D721Med (cell line): ENCODE results near the gene HYCC1.

Source experiments
- DNase-seq: peaks from one replicate; pipeline ENCODE4 v3.0.0; 2011; ENCODE audit warnings: low spot score; ENCODE audit not compliant: insufficient read length
- FAIRE-seq: peaks from 2 replicates; lab custom pipeline; 2011; peaks lifted over from hg19 to GRCh38; lab: Jason Lieb, UNC
- TF ChIP-seq, protein P1 (sequence below): IDR thresholded peaks from 2 replicates; pipeline ENCODE4 v1.5.1; 2012; ENCODE audit warnings: mild to moderate bottlenecking, control low read depth; ENCODE audit not compliant: insufficient read depth; ENCODE audit errors: missing control alignments

HYCC1 gene

DNA sequence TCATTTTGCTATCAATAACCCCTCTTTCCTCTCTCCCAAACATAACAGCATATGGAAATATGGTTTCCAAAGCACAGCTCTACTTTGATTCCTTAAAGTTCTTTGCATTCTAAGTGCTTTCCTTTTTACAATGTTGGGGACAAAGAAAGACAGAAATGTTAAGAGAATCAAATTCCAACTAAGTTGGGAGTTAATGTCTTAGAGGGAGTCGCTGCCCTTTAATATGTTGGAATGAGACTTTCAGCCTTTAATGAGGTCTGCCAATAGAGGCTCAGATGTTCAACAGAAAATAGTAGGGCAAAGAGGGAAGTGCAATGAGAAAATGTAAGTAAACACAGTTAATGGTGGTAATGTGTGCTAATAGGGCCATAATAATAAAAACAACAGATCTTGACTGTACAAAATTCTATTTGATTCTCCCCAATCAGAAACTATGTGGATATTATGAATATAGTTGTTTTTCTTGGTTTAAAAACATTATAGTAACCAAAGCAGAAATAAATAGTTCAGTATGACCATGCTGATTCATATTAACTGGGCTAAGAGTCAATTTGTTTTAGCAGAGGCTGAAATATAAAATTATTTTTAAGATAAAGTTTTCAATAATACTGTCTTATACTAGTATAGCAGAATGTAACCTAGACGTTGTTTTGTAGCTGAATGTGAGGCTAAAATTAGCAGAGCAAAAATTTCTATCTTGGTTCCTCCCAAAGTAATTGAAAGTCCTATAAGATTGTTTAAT is 10.3 kb downstream of the HYCC1 start:
- TF ChIP-seq, protein P1, sequence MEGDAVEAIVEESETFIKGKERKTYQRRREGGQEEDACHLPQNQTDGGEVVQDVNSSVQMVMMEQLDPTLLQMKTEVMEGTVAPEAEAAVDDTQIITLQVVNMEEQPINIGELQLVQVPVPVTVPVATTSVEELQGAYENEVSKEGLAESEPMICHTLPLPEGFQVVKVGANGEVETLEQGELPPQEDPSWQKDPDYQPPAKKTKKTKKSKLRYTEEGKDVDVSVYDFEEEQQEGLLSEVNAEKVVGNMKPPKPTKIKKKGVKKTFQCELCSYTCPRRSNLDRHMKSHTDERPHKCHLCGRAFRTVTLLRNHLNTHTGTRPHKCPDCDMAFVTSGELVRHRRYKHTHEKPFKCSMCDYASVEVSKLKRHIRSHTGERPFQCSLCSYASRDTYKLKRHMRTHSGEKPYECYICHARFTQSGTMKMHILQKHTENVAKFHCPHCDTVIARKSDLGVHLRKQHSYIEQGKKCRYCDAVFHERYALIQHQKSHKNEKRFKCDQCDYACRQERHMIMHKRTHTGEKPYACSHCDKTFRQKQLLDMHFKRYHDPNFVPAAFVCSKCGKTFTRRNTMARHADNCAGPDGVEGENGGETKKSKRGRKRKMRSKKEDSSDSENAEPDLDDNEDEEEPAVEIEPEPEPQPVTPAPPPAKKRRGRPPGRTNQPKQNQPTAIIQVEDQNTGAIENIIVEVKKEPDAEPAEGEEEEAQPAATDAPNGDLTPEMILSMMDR: no peak
- DNase-seq (no peak), FAIRE-seq (no peak)

DNA sequence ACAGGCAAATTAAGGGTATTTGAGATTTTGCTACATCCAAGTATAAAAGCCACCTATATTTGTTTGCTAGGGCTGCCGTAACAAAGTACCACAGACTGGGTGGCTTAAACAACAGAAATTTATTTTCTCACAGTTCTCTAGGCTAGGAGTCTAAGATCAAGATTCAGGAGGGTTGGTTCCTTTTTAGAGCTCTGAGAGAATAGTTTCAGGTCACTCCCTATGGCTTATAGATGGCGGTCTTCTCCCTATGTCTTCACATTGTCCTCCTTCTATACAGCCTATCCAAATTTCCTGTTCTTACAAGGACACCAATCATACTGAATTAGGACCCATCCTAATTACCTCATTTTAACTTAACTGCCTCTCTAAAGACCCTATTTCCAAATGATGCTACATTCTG is 11.2 kb downstream of the HYCC1 start:
- TF ChIP-seq, protein P1: no peak
- no peak for FAIRE-seq
- DNase-seq: no peak

DNA sequence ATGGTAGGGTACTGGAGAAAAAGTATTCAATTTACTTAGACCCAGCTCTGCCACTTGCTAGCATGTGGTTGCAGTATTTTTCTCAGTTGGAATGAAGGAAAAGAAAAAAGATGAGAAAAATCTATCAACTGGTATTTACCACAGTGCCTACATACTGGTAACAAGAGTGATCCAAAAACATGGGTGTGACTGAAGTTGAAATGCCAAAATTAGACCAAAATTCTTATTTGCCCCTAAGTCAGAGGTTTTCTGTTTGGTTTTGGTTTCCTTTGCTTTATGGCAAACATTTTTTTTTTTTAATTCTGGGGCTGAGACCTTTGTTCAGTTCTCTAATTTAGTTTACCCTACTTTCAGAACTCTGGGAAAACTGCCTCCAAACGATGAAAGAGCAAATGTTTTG is 12.3 kb downstream of the HYCC1 start:
- FAIRE-seq (no peak), DNase-seq (no peak)
- TF ChIP-seq, protein P1: no peak

DNA sequence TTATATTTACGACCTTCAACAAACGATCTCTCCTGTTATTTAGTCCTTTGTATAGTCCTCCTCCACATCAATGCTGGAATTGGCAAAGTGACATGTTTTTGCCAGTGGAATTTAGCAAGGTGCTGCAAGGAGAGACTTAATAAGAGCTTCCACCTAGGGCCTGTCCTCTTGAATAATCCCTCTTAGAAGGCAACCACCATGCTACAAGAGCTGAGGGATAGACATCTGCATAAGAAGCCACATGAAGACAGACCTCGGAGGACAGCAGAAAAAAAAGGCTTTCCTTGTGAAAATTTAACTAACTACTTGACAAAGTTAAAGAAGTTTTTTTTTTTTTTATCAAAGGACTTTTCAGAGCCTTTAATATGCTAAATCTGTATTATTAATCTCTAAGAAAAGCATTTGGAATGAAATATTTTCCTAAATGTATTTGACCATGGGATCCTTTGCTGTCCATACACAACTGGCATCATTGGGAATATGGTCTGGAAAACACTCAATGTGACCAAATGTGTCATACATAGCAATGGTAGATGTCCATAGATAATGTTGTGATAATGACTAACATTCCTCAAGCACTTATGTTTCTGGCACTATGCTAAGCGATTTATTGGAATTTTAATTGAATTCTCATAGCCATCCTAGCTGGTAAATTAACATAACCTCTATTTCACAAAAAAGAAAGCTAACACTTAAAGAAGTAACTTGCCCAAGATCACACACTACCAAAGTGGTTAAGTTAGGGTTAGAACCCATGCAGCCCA is 13.2 kb downstream of the HYCC1 start:
- TF ChIP-seq, protein P1: no peak
- FAIRE-seq (no peak), DNase-seq (no peak)

DNA sequence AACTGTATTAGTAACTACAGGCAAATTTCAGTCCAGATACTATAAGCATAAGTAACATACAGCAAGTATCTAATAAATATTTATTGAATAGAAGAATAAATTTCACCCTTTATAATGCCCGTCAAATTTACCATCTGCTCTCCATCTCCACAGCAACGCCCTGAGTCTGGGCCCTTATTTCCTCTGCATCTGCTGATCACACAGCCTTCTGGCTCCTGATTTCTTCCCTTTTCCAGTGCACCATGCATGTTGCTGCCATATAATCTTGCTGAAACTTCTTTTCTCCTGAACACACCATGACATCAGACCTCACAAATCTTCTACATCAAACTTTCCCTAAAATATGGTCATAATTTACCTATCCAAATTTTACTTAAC is 15.4 kb downstream of the HYCC1 start:
- FAIRE-seq (no peak), DNase-seq (no peak)
- TF ChIP-seq, protein P1: no peak

DNA sequence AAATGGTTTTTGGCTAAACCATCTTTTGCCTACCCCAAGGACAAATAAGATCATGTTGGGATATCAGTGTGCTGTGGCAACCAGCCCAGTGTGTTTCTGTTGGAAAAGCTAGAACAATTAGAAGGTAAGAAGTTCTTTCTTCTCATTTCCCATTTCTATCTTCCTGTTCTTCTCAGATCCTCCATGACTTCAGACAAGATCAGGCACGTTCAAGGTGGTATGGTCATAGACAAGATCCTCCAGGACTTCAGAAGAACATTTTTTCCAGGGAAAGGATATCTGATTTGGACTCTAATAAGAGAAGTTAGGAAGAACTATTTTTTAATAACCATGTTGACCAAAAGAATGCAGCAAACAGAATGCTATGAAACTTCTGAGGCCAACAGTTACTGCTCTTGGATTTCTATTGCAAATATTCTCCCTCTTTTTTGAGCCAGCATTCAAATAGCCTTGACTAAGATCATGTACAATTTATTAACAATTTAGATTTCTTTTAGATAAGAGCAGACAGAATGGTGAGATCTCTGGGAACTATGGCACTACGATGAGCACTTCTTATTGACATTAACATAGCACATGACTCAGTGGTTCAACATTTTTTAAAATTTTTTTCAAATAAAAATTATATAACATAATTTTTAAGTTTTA is 15.9 kb downstream of the HYCC1 start:
- DNase-seq (no peak), FAIRE-seq (no peak)
- TF ChIP-seq, protein P1: no peak

DNA sequence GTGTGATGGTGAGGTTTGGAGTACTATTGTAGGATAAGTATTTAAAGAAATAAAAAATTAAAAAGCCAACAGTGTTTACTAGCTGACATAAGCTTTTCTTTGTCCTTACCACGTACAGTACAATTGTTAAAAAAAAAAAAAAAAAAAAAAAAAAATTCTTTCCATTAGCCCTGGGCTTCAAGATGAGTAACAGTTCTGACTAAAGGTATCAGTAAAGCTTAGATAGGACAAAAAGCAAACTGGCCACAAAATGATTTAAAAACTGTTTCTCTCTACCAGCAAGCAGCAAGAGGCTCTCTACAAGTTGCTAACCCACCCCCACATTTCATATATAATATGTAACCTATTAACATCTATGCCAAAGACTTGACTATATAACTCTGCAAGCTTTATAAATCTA is 17.5 kb downstream of the HYCC1 start:
- TF ChIP-seq, protein P1: no peak
- no peak for DNase-seq
- no peak for FAIRE-seq
